BLaER1 (cell line): Measurements from ENCODE around the gene ZNF658.
"Not testable (repeated sequence)": the region's sequence is repeated elsewhere in the genome, so short reads cannot be mapped to it uniquely, and the experiment has no call there.

ENCODE experiments used
- H3K27ac ChIP-seq: shearing (Covaris generic); formaldehyde crosslinking; 2 replicates; pipeline ENCODE4 v1.8.1; 2022
- H3K27me3 ChIP-seq: shearing (Covaris generic); formaldehyde crosslinking; 2 replicates; pipeline ENCODE4 v1.8.1; 2022
- H3K36me3 ChIP-seq: shearing (Covaris generic); formaldehyde crosslinking; 2 replicates; pipeline ENCODE4 v1.8.1; 2022
- H3K4me1 ChIP-seq: shearing (Covaris generic); formaldehyde crosslinking; 2 replicates; pipeline ENCODE4 v1.8.1; 2022
- H3K4me2 ChIP-seq: shearing (Covaris generic); formaldehyde crosslinking; 2 replicates; pipeline ENCODE4 v1.8.1; 2022
- H3K4me3 ChIP-seq: shearing (Covaris generic); formaldehyde crosslinking; 2 replicates; pipeline ENCODE4 v1.8.1; 2022
- H3K9ac ChIP-seq: shearing (Covaris generic); formaldehyde crosslinking; 2 replicates; pipeline ENCODE4 v1.8.1; 2022
- H3K9me3 ChIP-seq: shearing (Covaris generic); formaldehyde crosslinking; 2 replicates; pipeline ENCODE4 v1.8.1; 2022
- H4K20me1 ChIP-seq: shearing (Covaris generic); formaldehyde crosslinking; 2 replicates; pipeline ENCODE4 v1.8.1; 2022

The ZNF658 gene

DNA sequence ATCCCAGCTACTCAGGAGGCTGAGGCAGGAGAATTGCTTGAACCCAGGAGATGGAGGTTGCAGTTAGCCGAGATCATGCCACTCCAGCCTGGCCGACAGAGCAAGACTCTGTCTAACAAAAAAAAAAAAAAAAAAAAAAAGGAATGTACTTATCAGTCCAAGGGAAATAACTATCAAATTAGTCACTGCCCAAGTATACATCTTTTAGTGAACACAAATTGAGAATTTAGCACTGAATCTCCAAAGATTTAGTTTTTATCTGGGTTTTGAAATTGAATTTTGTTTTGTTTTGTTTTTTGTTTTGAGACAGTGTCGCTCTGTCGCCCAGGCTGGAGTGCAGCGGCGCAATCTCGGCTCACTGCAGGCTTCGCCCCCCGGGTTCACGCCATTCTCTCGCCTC lies 52.1 kb downstream of the ZNF658 start:
- not testable (repeated sequence) for H3K36me3 ChIP-seq, H3K9ac ChIP-seq, H3K27ac ChIP-seq, H3K4me1 ChIP-seq, H3K4me2 ChIP-seq, H3K9me3 ChIP-seq, H4K20me1 ChIP-seq, H3K4me3 ChIP-seq, H3K27me3 ChIP-seq
